Calu3 (cell line): ENCODE data around the gene OR5H1. TPM values are rescaled to one million over a fixed set of nuclear protein-coding genes. Genes with fewer than 3 reads are reported as not detected.
"Not testable (repeated sequence)": the region's sequence is repeated elsewhere in the genome, so short reads cannot be mapped to it uniquely, and the experiment has no call there.

ENCODE experiments used
- BruUV-seq: library from RNA; stranded (reverse); fragments of 400-500 nt; replicated peaks from 2 replicates; lab custom pipeline; 2021; lab: Mats Ljungman, UMichigan
- CTCF ChIA-PET: fragments of 300-600 bp; sonication (Branson Sonifier 250); formaldehyde crosslinking; loops from one replicate; lab custom pipeline; 2022; ENCODE audit warnings: antibody characterized with exemption; lab: Charles Lee
- DNase-seq: peaks from one replicate; pipeline ENCODE4 v3.0.0; 2022
- H3K27ac Mint-ChIP-seq: one replicate; pipeline ENCODE4 v1.8.0; 2022; ENCODE audit warnings: mixed read lengths; ENCODE audit not compliant: unreplicated experiment
- H3K27me3 Mint-ChIP-seq: one replicate; pipeline ENCODE4 v1.8.0; 2022; ENCODE audit warnings: mixed read lengths; ENCODE audit not compliant: unreplicated experiment
- H3K36me3 Mint-ChIP-seq: one replicate; pipeline ENCODE4 v1.8.0; 2022; ENCODE audit warnings: mild to moderate bottlenecking, moderate library complexity, mixed read lengths; ENCODE audit not compliant: insufficient read depth, unreplicated experiment
- H3K4me1 Mint-ChIP-seq: one replicate; pipeline ENCODE4 v1.8.0; 2022; ENCODE audit warnings: mild to moderate bottlenecking, low read depth, mixed read lengths; ENCODE audit not compliant: unreplicated experiment
- H3K4me3 Mint-ChIP-seq: one replicate; pipeline ENCODE4 v1.8.0; 2022; ENCODE audit warnings: mild to moderate bottlenecking, low read depth, moderate library complexity, mixed read lengths; ENCODE audit not compliant: unreplicated experiment
- H3K9me3 Mint-ChIP-seq: one replicate; pipeline ENCODE4 v1.8.0; 2022; ENCODE audit warnings: low read depth, mixed read lengths; ENCODE audit not compliant: unreplicated experiment
- CTCF ChIP-seq: fragments of 200-600 bp; IDR thresholded peaks from one replicate; pipeline ENCODE4 v1.8.0; 2022; ENCODE audit warnings: antibody characterized with exemption; ENCODE audit not compliant: unreplicated experiment
- intact Hi-C: fragments of 100-400 bp; cut with micrococcal nuclease; formaldehyde crosslinking; loops from one replicate; pipeline ENCODE4 v1.10.0; 2022; ENCODE audit not compliant: unreplicated experiment
- total RNA-seq: library from RNA; stranded (reverse); gene quantifications from 2 replicates; pipeline ENCODE4 v1.2.3, GENCODE V29; 2022

The OR5H1 gene
- total RNA-seq, 1 experiment from 2014 or later, result not detected

- H3K9me3 Mint-ChIP-seq, result peaks cover 2% of the 10 kb centered on the region
- H3K4me3 Mint-ChIP-seq, result no peak overlapping the region
- no peak overlapping the region for H3K27ac Mint-ChIP-seq
- CTCF ChIA-PET, result no interaction called here
- BruUV-seq, result no TSS peak
- no peak for TF ChIP-seq CTCF
- intact Hi-C loops, result no loop called here
- H3K4me1 Mint-ChIP-seq, result no peaks in the 10 kb centered on the region
- H3K27me3 Mint-ChIP-seq, result no peaks in the 10 kb centered on the region
- DNase-seq, result no peak
- H3K36me3 Mint-ChIP-seq, result no peaks in the 10 kb centered on the region
These were observed 14.8 kb upstream of the OR5H1 start for GRCh38 chr3:98115717-98116116.

- BruUV-seq, result no TSS peak
- CTCF ChIA-PET, result no interaction called here
- intact Hi-C loops, result no loop called here
- no peak for TF ChIP-seq CTCF
- H3K9me3 Mint-ChIP-seq, result no peaks in the 10 kb centered on the region
- H3K4me3 Mint-ChIP-seq, result no peak overlapping the region
- H3K27ac Mint-ChIP-seq, result no peak overlapping the region
- DNase-seq, result no peak
- H3K4me1 Mint-ChIP-seq, result no peaks in the 10 kb centered on the region
- peaks cover 5% of the 10 kb centered on the region for H3K27me3 Mint-ChIP-seq
- no peaks in the 10 kb centered on the region for H3K36me3 Mint-ChIP-seq
These were observed 6.1 kb downstream of the OR5H1 start for GRCh38 chr3:98136631-98137030.

DNA sequence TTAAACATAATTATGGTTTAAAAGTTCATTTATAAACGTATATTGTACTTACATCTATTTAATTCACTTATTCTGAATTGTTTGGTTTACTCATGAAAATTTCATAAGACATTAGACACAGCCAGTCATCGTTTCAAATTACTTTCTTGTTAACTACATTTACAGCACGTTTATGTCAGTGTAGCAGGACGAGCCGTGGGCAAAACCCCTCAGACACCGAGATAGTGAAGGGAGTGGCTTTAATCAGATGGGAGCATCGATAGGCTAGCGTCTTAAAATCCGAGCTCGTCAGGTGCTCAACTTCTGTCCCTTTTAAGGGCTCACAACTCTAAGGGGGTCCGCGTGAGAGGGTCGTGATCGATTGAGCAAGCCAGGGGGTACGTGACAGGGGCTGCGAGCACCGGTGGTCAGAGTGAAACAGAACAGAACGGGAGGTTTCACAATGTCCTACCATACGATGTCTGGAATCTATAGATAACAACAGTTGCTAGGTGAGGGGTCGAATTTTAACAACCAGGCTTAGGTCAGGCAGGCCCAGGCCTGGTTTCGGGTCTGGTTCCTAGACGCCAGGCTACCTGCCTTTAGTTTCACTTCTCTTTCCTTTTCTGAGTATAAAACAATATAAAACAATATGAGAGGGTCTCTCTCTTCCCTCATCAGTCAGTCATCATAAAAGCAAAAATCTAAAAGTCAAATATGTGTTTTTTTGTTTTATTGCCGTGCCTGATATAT lies 7.5 kb downstream of the OR5H1 start:
- CTCF ChIA-PET, DNase-seq, intact Hi-C loops, H3K9me3 Mint-ChIP-seq, H3K27ac Mint-ChIP-seq, H3K4me3 Mint-ChIP-seq, H3K27me3 Mint-ChIP-seq, BruUV-seq, H3K4me1 Mint-ChIP-seq, H3K36me3 Mint-ChIP-seq: not testable (repeated sequence)

- no TSS peak for BruUV-seq
- H3K4me3 Mint-ChIP-seq, result no peak overlapping the region
- no peaks in the 10 kb centered on the region for H3K36me3 Mint-ChIP-seq
These were observed 10.0 kb downstream of the OR5H1 start for GRCh38 chr3:98140531-98140930.

More at GRCh38 chr3:98140531-98140930, 10.0 kb downstream of the OR5H1 start:
- H3K9me3 Mint-ChIP-seq, result no peaks in the 10 kb centered on the region
- H3K27ac Mint-ChIP-seq, result no peak overlapping the region
- DNase-seq, result no peak
- TF ChIP-seq CTCF, result no peak
- no peaks in the 10 kb centered on the region for H3K4me1 Mint-ChIP-seq
- peaks cover 18% of the 10 kb centered on the region for H3K27me3 Mint-ChIP-seq
- intact Hi-C loops, result loop anchor here (1.0 kb wide), 1 partner anchor 43 kb away; no protein-coding TSS in a partner anchor
- CTCF ChIA-PET, result no interaction called here
